DMS53 (cell line): ENCODE measurements around the gene BRINP1.

ENCODE experiments used
- DNase-seq: peaks from one replicate; lab custom pipeline; 2025; lab: John Stamatoyannopoulos, UW

The BRINP1 gene

DNA sequence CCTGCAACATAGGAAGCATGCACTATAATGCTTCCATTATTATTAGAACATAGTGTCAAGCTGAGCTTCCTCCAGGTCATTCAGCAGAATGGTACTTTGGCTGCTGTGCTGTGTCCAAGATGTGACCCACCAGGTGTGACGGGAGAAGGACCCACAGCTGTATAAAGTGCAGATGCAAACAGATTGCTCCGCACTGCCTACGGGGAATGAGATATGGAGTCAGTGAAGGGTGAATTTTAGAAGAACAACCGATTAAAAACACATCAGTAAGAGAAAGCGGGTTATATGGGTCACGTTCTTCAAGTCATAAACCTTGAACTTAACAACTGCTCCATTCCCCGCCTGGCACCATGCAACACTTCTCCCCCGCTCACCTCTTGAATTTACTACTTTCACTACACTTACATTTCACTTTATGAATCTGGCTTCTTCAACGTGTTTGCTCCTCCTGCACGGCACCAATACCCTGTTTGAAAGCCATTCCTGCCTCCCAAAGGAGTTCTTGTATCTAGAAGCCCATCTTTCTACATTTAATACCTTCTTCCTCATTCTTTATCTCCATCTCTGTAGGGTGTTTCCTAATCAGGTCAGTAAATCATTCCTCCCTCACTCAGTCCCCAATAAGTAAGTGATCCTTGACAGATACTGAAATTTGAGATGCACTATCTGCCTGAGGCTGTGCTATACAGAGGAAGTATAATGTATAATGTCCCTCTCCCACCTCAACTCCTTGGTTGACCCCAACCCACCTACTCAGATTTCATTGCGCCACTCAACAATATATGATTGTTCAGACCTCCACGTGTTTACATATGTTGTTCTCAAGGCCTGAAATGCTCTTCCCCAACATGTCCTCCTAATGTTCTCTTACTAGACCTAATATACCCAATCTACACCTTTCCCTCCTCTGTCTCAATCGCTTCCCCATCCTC, 25.9 kb downstream of the BRINP1 start:
- DNase-seq, result no peak

DNA sequence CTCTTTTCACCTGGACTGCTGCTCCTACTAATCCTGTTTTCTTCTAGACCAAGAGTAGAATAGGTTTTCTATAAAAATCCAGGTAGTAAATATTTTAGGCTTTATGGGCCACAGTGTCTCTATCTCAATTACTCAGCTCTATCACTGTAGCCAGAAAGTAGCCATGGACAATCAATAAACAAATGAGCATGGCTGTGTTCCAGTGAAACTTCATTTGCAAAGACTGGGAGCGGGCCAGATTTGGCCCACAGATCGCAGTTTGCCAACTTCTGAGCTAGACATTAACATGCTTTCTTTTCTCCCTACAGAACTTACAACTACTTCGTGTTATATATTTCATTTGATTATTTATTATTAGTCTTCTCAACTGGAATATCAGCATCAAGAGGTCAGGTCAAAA, 30.2 kb downstream of the BRINP1 start:
- no peak for DNase-seq

DNA sequence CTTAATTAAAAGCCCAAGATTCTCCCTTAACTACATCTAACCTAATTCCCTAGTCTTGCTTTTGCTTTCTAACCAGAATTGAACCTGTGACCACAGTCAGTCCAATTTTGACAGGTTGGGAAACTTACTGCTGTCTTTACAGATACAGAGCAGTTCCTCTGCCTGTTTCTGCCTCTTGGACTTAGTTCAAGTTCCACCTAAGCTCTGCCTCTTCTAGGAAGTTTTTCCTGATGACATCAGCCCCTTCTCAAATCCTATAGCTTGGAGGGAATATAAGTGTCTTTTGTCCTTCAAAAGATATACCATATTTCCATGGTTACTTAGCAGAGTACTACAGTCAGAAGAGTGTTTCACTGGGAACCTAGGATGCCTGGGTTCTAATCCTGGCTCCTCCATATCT, 31.7 kb downstream of the BRINP1 start:
- peak; percentile 41 for DNase-seq

DNA sequence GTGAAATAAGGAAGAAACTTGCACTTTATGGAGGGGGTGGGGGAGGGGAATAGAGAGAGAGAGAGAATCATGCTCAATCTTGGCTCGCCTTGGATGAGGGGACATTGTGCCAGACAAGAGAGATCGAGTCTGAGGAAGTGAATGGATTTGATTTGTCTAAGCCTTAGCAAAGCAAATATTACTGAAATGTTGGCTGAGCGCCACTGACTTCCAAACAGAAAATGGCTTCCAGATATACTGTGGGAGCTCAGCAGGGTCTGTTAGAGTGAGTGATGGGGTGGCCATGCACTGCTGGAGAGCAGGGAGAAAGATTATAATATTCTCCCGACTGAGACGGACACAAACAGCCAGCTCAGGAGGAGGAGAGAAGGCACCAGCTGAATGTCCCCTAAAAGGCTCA, 34.5 kb downstream of the BRINP1 start:
- DNase-seq, result peak; percentile 7

DNA sequence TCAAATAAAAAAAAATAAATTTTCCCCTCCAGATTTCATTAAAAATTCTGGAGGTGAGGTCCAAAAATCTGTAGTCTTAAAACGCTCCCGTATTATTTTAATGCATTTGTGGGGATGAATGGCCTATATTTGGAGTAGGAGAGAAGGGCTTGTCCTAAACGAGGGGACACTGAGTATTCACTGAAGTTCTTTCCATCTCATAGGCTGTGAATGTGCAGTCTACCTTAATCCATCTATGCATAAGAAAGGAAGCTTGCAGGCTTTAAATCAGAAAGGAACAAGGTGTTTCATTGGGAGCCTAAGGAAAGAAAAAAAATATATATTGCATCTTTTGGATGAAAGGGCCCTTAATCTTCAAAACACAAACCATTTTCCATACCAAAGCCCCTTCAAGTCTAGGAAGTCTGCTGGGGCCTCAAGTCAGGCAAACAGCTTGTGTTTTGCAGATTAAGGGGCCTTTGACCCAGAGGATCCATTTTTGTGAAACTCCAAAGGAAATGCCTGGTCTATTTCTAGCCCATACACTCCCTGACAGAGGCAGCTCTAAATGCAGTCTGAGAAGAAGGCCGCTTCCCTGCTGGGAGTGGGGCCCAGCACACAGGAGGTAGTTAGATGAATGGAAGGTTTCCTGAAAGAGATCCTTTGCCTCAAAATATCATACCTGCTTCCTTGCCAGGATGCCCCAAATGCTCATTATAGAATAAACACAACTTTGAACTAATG, 35.6 kb downstream of the BRINP1 start:
- no peak for DNase-seq

DNA sequence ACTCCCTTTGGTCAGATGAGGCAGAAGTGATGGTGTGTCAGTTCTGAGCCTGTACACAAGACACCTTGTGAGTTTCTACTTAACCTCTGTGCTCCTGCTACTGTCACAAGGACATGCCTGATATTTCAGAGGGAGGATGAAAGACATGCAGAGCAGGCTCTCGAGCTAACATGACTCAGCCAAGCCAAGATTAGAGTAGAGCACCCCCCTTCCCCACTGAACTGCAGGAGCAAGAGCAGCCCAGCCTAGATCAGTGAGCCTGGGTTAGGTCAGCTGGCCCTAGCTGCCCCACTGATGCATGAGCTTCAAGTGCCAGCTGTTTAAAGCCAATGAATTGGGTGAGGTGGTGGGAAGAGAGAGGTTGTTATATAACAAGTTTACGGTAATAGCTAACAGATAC, 36.7 kb downstream of the BRINP1 start:
- peak; percentile 47 for DNase-seq

DNA sequence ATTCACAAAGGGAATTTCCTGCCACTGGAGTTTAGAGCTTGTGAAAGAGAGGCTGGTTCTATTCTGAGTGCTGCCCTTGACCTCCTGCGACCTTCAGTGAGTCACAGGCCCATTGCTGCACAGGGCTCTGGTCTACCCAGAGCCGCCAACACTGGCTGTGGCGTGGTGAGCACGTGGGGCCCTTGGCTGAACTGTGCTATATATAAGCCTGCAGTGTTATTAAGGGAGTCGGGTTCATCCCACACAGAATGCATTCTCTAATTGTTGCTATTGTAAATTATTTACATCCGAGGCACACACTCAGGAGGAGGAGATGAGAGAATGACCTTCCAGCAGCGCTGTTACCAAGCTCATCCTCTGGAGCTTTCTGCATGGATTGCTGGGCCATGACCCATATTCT, 47.1 kb downstream of the BRINP1 start:
- DNase-seq, result peak; percentile 27

DNA sequence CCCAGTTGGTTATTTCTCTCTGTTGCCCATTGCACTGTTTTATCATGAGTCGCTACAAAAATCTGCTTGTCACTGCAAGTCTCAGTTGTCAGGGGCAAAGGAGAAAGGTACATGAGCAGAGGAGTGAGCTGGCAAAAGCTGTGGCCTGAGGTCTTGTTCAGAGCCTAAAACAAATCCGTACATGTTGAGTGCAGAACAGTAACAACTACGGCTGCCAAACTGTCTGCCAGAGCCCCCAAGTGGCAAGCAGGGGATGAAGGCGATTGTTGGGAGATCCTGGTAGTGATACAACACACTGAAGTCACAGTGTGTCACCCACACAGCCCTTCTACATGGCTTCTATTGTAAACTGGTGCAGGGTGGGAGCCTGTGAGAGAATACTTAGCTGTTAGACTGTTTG, 50.9 kb downstream of the BRINP1 start:
- DNase-seq, result no peak

DNA sequence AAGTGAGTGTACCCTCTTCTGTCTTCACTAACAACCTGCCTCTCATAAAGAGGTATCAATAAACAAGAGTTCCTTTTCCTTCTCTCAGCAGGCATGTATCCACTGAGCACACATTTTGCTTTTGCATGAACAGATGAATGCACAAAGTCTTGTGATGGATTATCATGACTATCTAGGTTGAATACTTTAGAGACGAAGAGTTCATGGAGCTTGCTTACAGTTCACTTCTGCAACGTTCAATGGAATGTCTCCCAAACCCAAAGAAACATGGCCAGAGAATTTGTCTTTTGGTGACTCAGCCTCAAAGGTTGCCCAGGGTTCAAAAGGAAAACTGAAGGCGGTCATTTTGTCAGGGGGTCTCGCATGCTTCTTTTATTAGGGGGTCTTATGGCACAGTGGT, 55.4 kb downstream of the BRINP1 start:
- no peak for DNase-seq

DNA sequence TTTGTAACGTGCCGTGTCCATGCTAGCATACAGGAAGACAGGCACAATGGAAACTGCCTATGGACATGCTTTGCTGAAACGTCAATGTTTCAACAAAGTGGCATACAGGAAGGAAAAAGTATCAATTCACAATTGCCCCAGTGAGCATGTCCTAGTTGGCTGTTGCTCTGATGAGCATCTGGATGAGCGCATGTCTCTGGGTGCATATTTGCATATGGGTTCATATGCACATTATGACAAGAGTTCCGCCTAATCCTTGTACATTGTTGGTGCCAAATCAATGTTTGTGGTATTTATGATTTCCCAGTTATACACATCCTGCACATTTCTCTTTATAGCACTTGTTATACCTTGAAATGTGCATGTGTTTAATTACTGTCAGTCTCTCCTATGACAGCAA, 58.5 kb downstream of the BRINP1 start:
- DNase-seq, result no peak

DNA sequence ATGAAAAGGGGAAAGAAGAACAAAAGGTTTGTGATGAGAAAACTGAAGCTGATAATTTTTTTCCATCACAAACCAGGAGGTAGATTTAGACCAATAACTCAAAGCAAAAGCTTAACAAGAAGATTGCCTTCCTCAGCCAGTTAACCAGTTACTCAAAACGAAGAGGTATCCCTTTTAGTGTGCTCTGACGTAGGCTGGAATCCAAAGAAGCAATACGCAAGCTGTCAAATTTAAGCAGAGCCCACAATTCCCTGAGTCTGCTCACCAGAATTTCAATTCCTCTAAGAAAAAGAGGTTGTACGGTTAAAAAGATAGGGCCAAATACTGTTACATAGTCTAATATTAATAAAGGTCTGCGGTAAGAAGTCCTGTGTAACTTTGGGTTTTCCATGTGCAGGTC, 61.8 kb downstream of the BRINP1 start:
- DNase-seq, result no peak

DNA sequence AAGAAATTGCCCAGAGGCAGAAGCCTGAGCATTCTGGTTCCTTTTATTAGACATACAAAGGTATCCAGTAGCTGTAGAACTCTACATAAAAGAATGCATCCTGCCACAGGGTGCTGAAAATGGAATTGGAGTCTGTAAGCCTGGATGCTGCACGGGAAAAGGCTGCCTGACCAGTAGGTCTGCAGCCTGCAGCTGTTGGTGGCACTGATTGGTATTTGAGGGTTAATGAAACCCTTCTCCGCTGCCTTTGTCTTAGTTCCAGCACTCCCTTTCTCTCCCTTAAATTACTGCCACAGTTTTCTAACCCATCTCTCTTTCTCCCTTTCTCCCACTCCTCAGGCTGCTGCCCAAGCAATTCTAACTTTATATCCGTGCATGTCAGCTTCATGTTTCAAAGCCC, 64.7 kb downstream of the BRINP1 start:
- DNase-seq, result no peak

DNA sequence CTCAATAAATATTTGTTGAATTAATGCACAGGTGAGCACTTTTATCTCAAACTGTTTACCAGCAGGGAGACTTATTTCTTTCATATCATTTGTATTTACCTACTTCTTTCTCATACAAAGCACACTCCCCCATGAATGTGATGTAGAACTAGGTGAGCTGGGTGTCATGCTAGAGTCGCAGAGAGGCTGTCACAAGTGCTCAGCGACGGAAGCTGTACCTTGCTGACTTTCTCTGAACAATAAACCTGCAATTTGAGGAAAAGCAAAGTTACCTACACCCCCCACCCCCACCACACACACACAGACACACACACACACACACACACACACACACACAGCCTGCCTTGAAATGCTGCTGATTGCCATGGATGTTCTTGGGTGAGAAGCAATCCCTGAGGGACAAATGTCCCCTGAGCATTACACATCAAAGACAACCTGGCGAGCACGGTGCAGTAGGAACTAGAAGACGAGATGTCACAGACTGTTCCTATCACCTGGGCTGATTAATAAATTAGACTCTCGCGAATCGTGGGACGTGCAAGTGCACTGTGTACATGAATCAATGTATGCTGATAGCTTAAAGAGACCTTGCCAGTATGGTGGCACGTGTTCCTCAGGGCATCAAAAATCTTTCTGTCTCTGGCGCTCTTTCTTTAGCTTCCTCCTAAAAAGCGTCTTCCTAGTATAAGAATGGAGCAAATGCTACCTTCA, 66.1 kb downstream of the BRINP1 start:
- peak; percentile 30 for DNase-seq

DNA sequence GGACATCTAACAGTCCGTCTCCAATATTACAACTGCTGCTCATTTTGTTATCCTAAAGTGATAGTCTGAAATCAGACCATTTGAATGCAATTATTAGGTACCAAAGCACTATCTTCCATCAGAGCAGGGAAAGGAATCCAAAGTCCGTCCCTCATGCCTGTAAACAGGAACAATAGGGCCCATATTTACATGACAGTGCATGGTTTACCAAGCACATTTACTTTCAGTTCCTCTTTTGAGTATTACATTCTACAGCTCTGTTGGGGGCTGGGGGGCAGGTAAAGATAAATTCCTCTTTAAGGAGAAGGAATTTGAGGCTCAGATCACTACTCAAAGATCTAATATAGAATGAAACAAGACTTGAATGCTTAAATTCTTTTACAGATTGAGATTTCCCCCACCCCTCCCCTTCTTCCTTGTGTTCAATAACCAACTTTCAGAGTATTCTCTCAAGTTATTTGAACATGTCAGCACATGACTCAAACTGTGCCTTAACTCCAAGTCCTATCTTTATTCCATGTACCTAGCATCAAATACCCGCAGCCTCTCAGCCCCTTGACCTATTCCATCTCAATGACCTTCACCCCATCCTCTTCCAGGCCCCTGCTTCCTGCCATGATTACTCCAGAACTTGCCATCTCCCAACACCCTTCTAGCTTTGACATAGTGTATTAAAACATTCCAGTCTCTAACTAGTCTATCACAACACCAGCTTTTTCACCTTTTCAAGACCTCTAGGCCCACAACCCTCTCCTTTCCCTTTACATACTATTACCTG, 71.0 kb downstream of the BRINP1 start:
- peak; percentile 16 for DNase-seq

DNA sequence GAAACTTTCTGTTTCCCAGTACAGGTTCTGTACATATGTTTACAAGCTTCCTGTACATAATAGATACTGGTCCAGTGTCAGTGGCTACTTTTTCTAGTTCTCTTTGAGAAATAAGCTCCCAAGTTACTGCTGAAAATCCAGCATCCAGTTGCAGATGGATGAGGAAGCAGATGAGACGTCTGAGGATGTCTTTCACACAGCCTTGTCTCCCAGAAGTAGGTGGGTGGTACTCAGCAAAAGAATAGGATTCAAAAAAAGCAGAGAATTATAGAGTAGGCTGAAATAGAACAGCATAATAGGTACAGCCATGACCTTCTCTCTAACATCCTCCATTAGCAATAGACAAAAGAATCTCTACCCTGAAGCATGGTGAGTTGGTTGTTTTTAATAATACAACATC, 77.7 kb downstream of the BRINP1 start:
- DNase-seq, result no peak

DNA sequence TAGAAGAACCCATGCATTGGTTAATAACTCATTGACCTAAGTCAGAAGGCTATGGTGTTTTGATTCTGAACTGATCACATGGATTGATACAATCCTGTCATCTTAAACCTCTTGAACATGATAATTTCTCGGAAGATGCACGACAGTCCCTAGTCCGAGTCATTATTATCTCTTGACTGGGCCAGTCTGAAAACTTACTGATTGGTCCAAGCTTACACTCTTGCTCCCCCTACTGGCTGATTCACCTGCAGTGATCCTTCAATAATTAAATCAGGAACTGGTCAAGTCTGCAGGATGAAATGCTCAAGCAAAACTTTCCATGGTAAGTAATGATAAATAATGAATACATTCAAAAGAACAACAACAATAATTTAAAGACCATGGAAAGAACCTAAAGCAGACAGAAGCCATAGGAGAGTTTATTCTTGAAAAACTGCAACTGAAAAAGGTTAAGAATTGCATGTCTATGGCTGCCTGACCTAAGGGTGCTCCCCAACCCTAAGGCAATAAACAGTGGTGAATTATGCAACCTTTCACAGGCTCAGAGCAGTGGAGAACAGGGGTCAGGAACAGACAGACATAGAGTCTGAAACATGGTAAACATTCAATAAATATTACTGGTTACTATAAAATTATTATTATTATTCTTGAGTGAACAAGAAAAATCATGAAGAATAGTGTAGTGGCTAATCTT, 79.3 kb downstream of the BRINP1 start:
- peak; percentile 82 for DNase-seq

DNA sequence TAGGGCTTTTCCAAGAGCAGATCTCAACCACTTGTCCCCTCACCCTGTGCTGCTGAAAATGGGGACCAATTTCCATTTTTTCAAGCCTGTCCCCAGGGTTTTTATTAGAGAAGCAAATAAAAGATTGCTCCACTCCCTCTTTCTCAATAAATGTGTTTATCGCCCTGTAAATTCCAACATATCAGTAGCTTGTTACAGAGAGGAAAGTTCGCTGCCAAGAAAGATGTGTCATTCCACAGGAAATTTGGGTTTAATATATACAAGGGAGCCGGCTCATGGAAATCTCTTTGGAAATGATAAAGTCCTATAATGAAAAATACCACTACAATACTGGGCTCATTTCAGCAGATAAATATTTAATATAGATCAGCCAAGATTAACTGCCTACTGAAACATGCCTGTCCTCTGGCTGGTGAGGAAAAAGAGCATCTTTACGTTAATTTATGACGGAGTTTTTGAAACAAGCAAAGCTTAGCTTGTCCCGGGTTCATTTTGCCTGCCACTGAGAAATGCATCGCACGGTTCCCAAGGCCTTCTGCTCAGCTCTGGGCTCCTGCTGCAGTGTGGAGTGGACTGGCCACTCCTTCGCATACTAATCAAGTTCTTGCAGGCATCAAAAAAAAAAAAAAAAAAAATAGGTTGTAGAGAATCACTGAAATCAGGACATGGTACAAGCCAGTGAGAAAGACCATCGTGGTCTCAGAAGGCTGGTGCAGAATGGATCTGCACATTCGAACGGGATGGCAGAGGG, 84.5 kb downstream of the BRINP1 start:
- no peak for DNase-seq

DNA sequence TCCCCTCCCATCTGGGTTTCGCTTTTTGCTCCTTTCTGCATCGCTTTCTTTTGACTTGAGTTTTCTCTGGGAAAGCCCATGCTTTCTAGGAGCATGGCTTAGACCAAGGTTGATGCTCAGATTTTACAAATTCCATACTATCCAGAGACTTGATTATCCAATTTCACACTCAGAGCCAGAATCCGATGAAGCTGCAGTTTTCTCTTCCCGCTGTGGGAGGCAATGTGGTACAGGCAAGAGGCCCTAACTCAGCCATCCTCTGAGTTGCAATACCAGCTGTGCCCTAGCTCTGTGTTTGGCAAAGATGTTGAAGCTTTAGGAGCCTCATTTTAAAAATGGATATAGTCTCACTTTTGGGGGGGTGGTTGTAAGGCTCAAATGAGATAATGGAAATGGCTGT, 85.1 kb downstream of the BRINP1 start:
- peak; percentile 47 for DNase-seq

DNA sequence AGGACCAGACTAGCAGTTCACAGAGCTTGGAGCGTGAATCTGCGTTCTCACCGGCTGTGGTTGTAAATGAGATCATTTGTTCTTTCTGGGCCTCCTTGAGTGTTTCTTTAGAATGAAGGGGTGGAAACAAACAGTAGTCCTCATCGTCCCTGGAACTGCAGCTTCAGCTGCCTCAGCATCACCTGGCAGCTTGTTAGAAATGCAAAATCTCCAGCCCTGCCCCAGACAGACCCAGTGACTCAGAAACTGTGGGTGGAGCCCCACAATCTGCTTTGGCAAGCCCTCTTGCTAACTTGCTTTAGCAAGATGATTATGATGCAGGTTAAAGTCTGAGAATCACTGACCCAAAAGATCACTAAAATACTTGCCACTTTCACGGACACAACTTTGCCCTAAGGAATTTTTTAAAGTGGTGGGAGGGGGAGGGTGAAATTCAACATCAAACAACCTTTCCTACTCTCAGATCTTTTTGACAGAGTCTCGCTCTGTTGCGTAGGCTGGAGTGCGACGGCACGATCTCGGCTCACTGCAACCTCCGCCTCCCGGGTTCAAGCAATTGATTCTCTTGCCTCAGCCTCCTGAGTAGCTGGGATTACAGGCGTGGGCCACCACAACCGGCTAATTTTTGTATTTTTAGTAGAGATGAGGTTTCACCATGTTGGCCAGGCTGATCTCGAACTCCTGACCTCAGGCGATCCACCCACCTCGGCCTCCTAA, 86.0 kb downstream of the BRINP1 start:
- peak; percentile 4 for DNase-seq
